ENCODE data around the gene SEMA3C.
"Not testable (repeated sequence)": the region's sequence is repeated elsewhere in the genome, so short reads cannot be mapped to it uniquely, and the experiment has no call there.

SEMA3C gene

DNA sequence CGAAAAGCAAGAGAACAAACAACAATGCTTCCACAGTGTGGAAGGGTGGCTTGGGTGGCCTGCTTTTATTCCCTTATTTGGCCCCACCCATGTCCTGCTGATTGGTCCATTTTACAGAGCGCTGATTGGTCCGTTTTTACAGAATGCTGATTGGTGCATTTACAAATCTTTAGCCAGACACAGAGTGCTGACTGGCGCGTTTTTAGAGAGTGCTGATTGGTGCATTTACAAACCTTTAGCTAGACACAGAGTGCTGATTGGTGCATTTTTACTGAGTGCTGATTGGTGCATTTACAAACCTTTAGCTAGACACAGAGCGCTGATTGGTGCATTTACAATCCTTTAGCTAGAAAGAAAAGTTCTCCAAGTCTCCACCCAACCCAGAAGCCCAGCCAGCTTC lies 8.1 kb upstream of the SEMA3C start:
- DNase-seq (ENCODE audit: low spot score), result not testable (repeated sequence)

DNA sequence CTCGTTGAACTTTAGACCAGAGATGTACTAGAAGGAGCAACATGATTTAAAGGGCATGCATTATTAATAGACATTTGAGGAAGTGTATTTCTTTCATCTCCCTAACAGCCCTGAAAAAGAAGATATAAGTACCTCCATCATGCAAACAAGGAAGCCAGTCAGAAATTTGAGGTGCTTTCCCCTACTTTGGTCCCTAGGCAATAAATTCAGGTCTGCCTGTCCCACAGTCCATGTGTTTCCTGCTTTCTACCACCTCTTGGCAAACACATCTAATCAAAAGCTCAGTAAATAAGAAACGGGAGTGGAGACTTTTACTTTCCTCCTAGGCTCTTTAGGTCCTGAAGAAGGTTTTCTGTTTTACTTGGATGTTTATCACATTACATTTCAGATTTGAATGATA lies 5.2 kb upstream of the SEMA3C start:
- DNase-seq (ENCODE audit: low spot score), result no peak

DNA sequence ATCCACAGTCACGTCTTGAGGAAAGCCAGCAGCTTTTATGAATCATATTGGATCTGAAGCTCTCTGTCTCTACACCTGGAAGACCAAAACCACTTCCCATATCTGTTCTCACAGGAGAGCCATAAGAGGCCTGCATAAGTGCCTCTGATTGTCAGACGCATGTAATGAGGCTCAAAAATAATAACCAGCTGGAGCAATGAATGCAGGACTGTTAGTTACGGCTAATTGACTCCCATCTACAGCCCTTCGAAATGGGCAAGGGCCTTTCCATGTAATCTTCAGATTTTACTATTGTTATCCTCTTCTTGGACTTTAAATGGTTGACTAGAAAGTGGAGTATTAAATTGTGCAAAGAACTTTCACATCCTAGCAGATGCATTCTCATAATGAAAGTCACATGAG lies 4.4 kb upstream of the SEMA3C start:
- DNase-seq (ENCODE audit: low spot score), result no peak

DNA sequence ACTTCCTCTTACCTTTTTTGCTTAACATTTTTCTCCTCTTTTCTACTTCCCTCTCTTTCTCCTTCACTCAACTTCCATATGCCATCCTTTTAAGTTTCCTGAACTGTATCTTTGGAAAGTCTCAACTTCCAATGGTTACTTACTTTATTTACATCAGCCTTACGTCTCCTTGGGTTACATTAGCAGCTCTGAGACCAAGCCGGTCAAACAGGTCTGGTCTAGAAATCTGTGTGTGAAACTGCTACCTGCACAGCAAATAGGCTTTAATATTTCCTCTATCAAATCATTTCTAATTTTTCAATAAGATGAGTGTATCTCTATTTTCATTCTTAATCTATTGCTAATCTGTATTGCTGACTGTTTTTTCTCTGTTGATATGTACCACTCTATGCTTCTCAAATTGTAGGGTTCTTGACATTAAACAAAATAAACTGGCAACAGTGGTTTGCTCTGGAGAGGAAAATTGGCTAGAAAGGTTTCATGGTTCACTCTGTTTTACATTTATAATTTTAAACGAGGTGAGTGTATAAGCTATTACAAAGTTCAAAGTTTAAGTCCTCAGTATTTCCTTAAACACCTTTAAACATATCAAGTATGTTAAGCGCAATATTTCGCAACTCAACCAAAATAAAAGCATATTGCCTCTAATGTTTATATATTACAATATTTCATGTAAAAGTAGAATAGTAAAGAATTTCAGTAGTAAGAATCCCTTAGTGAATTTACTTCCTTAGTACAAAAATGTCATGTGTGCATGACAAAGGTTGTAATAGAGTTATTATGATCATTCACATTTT lies 3.6 kb upstream of the SEMA3C start:
- no peak for DNase-seq (ENCODE audit: low spot score)

DNA sequence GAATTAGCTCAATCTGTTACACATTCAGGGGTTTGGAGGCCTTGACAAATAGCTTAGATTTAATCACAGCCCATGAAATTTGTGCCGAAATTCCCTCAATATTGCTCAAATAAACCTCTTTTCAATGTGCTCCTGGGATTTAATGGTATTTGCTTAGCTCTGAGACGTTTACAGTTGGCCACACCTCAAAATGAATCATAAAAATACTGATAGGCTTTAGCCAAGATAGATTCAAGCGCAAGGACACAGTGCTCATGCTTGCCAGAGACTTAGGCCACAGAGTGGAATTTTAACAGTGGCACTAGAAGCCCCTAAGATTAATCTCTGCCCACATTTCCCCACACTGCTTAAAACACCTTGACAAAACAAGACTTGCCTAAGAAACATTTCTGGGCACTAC lies 2.3 kb upstream of the SEMA3C start:
- no peak for DNase-seq (ENCODE audit: low spot score)

DNA sequence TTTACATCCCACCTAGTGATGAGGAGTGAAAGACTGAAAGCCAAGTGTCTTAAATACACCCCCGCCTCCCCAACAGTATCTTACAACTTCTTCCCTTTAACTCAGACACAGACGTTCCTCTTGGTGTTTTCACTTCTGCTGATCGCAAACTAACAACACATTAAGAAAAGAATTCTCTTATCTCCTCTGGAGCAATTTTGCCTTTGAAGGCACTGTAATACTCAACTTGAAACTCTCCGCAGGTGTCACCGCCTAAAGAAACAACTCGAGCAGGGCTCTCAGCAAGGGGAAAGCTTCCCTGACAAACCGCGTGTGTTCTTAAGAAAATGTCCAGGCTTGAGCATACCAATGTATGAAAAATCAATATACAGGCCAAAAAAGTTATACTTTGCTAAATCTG lies 452 bp downstream of the SEMA3C start:
- peak; percentile 45 for DNase-seq (ENCODE audit: low spot score)

DNA sequence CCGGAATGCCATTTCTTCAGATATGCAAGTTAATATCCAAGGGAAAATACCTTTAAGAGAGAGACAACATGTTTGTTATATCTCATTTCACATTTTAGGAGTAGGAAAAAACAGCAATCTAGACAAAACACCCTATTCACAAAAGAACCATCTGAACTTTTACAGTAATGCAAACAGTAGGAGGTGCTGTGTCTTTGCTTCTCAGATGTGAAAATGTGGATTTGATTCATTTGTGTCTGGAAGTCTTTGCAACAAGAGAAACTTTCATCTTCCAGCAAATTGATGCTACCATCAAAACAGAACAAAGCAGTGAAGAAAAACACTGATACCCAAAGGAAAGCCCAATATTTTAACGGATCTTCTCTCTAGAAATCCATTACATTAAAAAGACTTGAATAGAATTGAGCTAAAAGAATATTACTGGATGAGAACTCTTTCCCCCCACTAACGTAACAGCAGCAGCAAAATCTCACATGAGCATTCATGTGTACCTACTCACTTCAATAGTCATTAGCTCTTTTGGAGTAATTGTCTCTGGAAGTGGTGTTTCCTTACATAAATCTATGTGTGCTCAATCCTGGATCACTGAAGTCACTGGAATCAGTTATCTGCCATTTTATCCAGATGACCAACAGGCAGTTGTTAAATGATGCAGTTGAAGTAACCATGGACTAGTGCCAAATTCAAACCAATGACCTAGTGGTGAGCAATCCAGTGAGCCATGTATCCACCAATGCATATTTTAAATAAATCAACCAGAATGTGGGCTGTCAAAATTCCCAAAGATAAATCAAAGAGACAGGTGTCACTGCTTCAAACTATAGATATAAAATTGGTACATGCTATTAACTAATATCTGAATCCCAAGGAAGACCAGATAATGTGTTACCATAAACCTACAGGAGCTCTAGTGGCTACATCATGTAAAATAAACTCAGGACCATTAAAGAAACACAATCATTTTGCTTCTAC lies 1.8 kb downstream of the SEMA3C start:
- peak; percentile 96 for DNase-seq (ENCODE audit: low spot score)

DNA sequence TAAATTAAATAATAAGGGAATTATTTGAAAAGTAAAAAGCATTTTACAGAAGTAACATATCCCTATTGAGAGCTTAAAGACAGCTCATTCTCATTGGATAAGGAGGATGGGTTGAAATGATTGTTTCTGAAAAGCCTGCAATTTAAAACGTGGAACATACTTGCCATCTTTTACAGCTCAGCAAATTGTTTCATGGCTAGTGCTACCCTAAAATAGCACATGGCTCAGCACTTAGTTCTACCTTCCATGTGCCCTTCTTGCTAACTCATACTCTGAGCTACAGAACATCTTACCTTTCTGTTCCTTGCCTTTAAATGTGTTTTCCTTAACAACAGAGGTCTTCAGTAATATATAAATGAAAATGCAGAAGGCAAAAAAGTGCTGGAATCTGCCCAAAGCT lies 8.6 kb downstream of the SEMA3C start:
- no peak for DNase-seq (ENCODE audit: low spot score)

DNA sequence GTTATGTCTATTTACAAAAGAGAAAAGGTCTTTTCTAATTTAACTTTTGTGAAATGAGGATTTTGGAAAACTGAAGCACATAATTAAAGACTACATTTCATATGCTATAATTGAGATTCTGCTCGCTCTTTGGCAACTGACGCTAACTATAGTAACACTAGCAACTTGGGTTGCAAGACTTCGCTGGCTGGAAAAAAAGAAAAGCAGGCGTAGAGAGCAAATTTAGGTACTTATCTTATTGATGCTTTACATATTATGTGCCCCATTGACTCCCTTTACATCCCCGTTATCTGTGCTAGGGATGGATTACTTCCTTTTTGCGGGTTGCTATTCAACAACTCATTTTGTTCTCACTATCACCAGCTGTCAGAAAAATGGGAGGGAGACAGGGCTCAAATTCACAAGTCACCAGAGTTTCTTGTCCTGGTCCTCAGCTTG lies 10.5 kb downstream of the SEMA3C start:
- no peak for DNase-seq (ENCODE audit: low spot score)

DNA sequence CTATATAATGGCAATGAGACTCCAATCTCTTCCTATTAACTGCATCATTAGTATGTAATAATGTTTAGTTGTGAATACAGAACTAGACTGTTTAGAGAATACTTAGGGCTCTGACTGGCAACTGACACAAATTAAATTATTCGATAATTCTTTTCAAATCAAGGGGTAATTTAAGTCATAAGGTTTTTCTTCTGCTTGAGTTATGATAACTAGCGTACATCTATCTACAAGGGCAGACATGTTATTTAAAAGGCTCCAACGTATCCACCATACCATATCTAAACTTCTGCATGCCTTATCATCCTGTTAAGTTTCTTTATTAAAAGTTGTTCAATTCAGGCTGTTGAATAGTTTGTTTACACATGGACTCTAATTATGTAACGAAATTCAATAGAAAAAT lies 11.2 kb downstream of the SEMA3C start:
- no peak for DNase-seq (ENCODE audit: low spot score)

DNA sequence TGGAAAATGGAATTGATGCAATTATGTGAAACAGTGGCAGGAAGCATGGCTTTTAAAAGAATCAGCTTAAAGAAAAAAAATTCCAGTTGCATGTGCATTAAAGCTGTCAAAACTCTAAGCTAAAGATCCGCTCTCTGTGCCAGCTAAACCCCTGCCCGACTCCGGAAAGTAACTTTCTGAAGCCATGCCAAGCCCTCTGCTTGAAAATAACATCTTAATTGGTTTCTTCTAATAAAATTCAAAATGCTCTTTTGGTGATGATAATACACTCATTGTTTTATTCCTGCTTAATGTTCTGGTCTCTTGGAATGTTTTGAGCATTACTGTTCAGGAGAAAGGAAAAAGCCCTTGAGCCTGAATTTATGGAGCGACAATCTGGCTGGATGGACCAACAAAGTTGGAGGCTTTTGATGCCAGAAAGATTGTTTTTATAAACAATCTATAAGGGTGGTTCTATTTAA lies 11.7 kb downstream of the SEMA3C start:
- DNase-seq (ENCODE audit: low spot score), result no peak

DNA sequence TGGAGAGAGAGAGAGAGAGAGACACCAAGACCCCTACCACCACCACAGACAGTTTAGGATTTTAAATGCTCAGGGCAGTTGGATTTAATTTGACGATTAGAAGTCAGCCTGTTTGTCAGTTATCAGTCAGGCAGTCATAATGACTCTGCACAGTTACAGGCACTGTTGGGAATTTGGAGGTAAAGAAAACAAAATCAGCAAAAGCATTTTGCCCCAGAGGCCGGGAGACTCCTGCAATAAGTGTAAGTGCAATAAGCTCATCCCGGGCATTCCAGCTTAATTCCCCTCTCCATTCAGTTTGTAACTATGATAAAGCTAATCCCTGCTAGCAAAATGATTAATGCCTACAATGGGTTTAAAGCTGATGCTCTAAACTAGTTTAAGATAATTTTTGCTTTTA lies 13.5 kb downstream of the SEMA3C start:
- DNase-seq (ENCODE audit: low spot score), result no peak

DNA sequence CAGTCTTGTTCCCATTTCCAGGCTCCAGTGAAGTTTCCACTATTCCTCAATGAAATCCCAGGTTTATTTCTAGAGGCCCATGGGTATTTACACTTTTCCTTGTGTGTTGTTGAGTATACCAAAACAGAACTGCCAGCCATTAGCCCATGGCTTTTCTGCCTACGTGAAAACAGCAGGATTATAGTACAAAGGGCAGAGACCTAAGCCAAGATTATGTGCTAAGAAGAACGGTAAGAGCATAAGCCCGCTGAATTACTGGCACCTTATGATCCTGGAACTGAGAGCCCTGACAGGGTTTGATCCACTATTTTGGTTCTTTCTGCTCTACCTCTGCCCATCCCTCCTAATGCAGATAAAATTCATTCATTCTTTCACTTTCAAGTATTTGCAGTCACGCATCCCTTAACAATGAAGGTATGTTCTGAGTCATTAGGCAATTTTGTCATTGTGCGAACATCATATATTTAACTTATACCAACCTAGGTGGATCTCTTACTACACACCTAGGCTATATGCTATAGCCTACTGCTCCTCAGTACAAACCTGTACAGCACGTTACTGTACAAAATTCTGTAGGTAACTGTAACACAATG lies 16.0 kb downstream of the SEMA3C start:
- DNase-seq (ENCODE audit: low spot score), result no peak

DNA sequence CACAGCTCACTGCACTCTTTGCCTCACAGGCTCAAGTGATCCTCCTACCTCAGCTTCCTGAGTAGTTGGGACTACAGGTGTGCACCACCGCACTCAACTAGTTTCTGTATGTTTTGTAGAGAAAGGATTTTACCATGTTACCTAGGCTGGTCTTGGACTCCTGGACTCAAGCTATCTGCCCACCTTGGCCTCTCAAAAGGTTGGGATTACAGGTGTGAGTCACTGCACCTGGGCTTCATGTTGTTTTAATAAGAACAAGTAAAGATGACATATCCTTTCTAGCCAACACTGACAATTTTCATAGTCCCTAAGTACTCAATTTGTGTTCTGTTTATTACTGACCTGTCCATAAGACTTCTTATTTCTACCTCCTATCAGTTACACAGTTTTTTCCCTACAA lies 16.8 kb downstream of the SEMA3C start:
- no peak for DNase-seq (ENCODE audit: low spot score)

DNA sequence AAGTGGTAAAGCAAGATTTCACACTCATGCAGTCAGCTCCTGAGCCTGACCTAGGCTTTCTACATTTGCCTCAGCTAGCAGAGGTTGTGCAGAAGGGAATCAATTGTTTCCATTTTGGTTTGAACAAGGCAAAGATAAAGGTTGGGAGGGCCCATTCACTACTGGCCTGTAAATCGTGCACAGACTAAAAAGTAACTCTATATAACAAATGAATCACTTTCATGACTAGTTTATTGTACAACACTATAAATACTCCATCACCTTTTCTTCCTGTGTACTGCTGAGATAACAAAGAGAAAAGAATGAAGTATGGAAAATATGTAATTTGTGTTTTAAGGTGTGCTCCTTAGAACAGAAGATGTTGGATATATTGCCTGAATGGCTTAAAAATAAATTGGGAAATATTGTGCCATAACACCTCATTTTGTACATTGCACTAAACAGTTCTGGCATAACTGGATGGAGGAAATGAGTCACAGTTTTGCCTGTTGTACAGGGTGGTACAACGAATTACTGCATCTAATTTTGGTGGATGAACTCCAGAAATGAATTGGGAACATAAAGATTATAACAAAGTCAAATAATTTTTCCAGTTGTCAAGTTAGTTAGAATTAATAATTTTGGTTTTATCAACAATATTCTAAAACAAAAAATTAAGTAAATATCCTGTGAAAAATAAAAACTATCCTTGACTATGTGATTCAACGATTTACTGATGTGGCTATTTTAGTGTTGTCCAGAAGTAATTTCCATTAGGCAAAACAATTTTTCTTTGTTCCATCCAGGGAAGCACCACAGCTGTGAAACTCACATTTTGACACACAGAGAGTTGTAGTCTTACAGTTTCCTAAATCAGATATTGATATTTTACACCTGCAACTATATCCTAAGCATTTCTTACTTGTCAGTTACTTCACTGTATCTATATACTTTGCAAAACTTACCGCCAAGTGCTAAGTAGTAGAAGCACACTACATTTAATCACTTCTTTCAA lies 18.0 kb downstream of the SEMA3C start:
- DNase-seq (ENCODE audit: low spot score), result peak; percentile 63

DNA sequence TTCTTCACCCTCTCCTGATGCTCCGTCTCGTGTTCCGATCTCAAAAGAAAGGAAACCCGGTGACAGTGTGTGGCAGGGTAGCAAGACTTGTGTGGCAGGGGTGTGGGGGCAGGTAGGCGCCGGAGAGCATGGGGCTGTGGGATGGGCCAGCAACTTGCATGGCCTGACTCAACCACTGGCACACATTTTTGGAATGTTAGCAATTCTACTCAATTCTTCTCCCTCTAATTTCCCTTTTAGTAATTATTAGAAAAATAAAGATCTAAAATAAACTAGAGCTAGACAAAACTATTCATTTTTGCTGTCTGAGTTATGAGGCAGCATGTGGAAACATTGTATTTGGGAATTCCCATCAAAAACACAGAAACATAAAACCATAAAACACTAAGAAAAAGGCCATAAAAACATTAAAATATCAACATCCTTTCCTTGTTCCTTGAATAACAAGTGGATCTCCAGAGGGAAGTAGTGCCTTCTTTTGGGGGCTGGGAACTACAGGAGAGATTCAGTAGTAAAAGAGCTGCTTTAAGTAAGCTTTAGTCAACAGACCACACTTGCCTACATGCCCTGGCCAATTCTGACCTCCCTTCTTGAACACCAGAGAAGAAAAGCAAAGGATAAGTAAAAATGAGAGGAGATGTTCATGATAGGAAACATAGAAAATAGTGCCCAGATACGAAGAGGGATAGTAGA lies 21.8 kb downstream of the SEMA3C start:
- DNase-seq (ENCODE audit: low spot score), result no peak

DNA sequence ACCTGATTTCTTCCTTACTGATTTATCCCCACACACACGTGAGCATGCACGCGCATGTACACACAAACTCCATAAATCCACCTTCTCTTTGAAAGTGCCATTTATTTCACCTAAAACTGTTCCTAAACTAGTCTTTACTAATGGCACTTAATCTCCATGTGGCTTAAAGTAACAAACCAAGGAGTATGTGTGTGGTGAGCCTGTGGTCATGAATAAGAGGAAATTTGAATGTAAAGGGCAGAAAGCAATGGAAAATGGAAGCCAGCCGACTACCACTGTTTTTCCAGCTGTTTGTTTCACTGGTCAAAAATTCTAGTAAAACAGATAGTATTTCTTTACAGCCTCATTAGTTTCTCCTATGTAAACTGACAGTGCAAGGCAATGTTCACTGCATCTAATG lies 23.8 kb downstream of the SEMA3C start:
- no peak for DNase-seq (ENCODE audit: low spot score)

DNA sequence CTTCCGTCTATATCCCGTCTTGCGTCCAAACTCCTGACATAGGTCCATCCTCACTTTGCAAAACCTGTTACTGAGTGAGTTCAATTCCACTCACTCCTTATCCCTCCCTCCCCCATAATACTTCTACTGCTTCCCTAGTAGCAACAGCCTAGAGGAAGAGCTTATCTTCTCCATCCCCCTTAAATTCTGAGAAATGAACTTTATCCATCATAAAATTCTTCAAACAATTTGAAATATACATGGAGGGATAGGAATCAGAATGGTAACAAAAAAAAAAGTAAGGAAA lies 27.6 kb downstream of the SEMA3C start:
- no peak for DNase-seq (ENCODE audit: low spot score)

DNA sequence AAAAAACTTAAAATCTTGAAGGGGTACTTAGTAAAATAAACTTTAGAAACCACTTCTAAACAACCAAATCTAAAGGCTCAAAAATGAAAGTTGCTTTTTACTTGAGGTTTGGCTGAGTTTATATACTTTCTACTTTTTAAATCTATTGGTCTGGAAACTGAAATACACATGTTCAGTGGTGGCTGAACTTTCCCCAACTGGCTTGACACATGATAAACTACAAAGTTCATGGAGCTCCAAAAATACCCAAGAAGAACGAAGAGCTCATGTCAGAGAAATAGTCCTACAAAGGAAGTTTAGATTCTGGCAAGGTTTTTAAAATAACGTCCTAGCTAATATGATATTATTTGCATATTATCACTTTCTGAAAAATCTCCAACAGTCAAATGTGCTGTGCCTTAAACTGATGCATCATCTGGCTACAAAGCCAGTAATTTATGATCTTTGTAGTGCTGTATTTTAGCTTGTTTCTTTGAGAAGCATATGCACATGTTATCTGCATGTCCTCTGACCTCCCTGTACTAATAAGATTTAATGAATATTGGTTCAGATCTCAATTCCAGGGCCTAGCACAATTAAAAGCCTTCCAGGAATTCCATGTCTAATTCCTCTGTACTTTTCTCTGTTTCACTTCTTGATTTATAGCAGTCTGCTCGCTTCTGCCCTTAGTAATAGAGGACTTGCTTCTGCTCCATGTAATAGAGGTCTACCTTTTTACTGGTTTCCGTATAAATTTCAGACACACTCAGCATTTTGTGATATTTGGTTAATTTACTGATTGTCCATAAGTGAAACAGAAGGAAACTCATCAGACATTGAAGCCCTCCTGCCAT lies 28.2 kb downstream of the SEMA3C start:
- no peak for DNase-seq (ENCODE audit: low spot score)

DNA sequence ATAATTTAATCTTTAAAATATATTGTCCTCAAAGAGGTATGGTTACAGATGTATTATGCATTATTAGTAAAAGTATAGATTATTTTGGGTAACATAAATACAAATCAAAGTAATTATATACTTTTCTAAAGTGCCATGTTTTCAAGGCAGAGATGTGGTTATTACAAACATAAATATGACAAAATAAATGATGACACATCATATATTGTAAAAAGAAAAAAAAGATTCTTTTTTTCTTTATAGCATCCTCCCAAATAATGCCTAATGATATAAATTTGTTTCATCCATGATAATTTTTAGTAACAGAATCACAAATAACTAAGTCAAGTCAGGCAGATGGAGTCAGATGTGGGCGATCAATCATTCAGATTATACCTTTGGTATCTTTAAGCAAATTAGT lies 29.3 kb downstream of the SEMA3C start:
- DNase-seq (ENCODE audit: low spot score), result no peak
